GM18517 (cell line): Measurements from ENCODE around the gene MAP4K2.

Experiments used
- ATAC-seq: cut with Tn5 transposase; IDR thresholded peaks from one replicate; pipeline ENCODE4 v1.9.1; 2021; ENCODE audit warnings: mild to moderate bottlenecking, moderate library complexity; ENCODE audit not compliant: unreplicated experiment

MAP4K2 gene

GRCh38 chr11:64743591-64744543, 59.1 kb downstream of the MAP4K2 start, which contains the start of gene RASGRP2:
RASGRP2 (minus strand) TSS chr11:64744142; CDS start chr11:64742866, 1,276 bp downstream.
- ATAC-seq, result no peak

GRCh38 chr11:64742889-64743590, 60.0 kb downstream of the MAP4K2 start:
- ATAC-seq, result no peak

- no peak for ATAC-seq
These were observed 60.7 kb downstream of the MAP4K2 start for GRCh38 chr11:64742087-64742888.

- no peak for ATAC-seq
These were observed 61.5 kb downstream of the MAP4K2 start for GRCh38 chr11:64741375-64742086.

GRCh38 chr11:64739871-64740270, 63.1 kb downstream of the MAP4K2 start:
- no peak for ATAC-seq

- ATAC-seq, result no peak
These were observed 66.4 kb downstream of the MAP4K2 start for GRCh38 chr11:64736654-64737053.

GRCh38 chr11:64735725-64736259, 67.2 kb downstream of the MAP4K2 start:
- ATAC-seq, result no peak
